Medulla oblongata (tissue), 1 donor: ENCODE results near the gene SLC2A11.
"Not testable (repeated sequence)": the region's sequence is repeated elsewhere in the genome, so short reads cannot be mapped to it uniquely, and the experiment has no call there.

Experiments
- DNase-seq: peaks from one replicate; pipeline ENCODE4 v3.0.0-alpha.2; 2015; ENCODE audit errors: extremely low spot score

SLC2A11 gene

DNA sequence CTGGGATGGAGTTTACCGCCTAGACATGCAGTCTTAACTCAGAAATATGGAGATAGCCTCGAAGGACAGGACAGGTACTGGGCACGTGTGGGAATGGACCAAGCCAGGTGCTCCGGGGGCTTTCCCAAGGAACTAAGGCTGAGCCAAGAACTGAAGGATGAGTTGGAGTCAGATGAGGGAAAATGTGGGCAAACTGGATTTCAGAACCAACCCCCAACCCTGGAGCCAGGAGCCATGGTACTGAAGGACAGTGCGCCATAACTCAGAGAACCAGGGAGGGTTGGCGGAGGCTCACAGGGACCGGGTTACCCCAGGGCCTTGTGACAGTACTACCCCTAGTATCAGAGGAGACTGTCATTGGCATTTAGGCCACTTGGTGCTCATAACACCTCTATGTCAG is 34.1 kb downstream of the SLC2A11 start:
- no peak for DNase-seq

DNA sequence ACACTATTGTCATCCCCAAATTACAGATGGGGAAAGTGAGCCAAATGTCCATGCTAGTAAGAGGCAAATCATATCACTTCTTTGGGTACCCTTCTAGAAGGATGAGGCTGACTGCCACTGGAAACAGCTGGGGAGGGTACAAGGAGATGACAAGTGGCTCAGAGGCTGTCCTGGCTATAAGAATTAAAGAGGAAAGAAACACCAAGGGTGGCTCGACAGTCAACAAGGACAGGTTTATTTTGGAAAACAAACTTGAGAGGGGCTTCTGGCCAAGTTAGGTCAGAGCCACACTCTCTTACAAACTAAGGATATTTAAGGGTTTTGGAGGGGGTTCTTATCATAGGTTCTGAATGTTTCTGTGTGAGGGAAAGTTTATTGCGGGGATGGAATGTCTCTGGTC is 34.5 kb downstream of the SLC2A11 start:
- DNase-seq: no peak

DNA sequence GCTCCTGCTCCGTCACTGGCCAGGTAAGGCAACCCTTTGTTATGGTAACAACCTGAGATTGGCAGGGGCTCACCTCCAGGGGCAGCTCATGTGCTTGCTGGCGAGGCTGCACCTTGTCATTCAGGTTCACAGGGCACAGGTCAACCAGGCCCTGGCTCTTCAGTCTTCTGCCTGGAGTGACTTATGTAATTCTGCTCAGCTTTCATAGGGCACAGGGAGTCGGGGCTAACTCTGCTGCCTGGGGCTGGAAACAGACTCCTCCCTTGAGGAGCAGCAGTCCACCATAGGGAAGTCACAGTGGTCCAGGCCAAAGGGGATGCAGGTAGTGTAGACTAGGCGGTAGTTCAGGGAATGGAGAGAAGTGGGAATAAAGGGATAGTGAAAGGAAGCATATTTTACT is 35.0 kb downstream of the SLC2A11 start:
- DNase-seq: no peak

DNA sequence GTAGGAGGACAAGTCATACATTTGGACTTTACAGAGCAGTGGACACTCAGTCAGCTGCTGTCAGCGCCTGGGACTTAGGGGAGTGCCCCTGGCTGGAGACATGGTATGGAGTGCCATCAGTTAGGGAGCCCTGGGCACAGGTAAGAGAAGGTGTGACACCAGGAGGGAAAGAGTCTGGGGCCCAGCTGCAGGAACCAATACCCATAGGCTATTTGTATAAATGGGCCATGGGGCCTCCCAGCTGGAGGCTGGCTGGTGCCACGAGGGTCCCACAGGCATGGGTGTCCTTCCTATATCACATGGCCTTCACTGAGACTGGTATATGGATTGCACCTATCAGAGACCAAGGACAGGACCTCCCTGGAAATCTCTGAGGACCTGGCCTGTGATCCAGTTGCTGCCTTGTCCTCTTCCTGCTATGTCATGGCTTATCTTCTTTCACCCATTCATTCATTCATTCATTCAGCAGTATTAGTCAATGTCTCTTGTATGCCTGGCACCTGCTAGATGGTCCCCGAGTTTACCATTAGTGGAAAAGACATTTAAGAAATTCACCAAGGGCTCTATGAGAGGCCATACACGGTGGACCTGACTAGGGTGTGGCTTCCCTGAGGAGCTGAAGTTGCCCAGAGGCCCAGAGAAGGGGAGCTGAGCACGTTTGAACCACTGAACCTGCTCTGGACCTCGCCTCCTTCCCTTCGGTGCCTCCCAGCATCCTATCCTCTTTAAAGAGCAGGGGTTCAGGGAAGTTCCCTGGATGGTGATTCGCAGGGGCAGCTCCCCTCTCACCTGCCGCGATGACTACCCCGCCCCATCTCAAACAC is 35.7 kb downstream of the SLC2A11 start:
- no peak for DNase-seq

DNA sequence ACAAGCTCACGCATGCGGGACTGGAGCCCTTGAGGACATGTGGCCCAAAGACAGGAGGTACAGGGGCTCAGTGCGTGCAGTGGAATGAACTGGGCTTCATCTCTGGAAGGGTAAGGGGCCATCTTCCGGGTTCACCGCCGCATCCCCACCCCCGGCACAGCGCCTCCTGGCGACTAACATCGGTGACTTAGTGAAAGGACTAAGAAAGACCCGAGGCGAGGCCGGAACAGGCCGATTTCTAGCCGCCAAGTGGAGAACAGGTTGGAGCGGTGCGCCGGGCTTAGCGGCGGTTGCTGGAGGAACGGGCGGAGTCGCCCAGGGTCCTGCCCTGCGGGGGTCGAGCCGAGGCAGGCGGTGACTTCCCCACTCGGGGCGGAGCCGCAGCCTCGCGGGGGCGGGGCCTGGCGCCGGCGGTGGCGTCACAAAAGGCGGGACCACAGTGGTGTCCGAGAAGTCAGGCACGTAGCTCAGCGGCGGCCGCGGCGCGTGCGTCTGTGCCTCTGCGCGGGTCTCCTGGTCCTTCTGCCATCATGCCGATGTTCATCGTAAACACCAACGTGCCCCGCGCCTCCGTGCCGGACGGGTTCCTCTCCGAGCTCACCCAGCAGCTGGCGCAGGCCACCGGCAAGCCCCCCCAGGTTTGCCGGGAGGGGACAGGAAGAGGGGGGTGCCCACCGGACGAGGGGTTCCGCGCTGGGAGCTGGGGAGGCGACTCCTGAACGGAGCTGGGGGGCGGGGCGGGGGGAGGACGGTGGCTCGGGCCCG is 36.5 kb downstream of the SLC2A11 start, which contains the start of gene MIF:
TSS of gene MIF (plus strand) at position 439 of the 765 bp plus-strand sequence. CDS start at position 531, 92 bp downstream.
- peak; percentile 94 for DNase-seq

DNA sequence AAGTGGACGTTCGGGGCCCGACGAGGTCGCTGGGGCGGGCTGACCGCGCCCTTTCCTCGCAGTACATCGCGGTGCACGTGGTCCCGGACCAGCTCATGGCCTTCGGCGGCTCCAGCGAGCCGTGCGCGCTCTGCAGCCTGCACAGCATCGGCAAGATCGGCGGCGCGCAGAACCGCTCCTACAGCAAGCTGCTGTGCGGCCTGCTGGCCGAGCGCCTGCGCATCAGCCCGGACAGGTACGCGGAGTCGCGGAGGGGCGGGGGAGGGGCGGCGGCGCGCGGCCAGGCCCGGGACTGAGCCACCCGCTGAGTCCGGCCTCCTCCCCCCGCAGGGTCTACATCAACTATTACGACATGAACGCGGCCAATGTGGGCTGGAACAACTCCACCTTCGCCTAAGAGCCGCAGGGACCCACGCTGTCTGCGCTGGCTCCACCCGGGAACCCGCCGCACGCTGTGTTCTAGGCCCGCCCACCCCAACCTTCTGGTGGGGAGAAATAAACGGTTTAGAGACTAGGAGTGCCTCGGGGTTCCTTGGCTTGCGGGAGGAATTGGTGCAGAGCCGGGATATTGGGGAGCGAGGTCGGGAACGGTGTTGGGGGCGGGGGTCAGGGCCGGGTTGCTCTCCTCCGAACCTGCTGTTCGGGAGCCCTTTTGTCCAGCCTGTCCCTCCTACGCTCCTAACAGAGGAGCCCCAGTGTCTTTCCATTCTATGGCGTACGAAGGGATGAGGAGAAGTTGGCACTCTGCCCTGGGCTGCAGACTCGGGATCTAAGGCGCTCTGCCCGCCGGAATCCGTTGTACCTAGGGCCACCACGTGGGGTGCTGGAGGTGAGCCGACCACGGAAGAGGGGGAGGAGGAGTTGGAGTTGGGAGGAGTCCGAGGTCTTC is 37.3 kb downstream of the SLC2A11 start:
- peak; percentile 53 for DNase-seq

DNA sequence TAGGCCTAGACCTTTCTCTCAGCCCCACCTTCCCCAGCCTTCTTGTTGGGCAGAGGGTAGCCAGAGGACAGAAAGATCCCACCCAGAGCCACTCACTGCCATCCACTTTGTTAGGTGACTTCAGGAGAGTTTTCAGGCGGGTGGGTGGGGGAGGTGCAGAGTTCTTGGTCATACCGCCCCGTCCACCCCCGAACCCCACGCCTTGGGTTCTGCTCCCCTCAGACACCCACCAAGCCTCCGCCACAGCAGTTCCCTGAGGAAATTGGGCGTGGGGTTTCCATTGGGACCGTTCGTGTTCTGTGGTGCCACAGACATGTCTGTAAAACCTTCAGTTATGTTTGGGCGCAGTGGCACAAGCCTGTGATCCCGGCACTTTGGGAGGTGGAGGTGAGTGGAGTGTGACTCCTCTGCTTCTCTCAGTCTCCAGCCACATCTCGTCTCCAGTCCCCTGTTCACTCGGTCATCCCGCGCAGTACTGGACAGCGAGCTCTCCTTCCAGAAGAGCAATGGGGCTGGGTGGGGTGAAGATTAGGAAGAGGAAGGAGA is 38.0 kb downstream of the SLC2A11 start:
- DNase-seq: no peak

DNA sequence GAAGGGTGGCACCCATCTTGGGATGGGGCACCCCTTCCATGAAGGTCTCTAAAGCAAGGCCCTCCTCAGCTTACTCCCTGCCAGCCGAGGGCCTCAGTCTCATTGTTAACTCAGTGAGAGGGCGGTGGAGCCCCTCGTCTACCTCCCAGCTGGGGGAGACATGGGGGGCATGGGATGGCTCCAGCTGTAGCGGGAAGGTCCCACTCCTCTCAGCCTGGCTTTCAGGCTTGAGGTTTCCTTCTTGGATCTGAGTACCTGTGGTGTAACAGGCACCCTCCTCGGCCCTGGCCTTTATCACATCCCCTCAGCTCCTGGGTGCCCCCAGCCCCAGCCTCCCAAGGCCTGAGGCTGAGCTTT is 38.5 kb downstream of the SLC2A11 start:
- DNase-seq: no peak

DNA sequence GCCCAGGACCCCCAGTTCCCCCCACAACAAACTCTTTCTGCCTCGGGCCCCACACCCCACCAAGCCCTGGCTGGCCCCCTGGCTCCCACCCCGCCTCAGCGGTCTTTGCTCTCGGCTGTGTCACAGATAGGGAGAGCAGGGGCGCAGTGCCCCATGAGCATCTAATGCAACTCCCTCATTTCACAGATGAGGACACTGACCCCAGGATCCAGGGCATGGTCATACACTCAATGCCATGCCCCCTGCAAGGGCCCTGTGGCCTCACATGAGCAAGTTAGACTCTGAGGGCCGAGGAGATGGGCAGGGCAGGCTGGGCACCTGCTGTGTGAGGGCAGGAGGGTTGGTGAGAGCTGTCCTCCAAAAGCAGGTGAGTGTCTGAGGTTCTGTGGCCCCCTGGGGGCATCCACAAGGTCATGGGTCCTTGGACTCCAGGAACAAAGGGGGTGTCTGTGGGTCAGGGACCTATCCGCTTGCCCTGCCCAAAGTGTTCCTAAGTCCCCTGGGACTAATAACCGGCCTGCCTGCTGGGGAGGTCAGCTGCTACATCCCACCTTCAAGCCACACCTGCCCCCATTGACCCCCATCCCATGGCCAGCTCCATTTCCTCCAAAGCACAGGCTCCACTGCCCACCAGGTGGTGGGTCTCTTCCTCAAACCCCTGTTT is 39.0 kb downstream of the SLC2A11 start:
- DNase-seq: no peak

DNA sequence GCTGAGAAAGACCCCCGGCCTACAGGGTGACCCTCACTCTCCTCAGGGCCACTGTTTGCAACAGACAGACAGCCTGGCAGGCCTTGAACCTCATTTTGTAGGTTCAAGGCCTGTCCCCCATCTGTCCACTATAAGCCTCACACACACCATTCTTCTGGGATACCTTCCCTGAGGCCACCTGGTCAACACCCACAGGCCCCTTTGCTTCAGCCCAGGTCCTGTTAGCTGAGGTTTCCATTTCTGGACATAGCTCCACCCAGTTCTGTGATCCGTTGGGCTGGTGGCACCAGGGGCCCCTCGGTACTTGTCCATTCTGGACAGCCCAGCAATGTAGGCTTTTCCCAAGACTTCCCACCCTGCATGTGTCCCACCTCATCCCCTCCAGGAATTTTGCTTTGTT is 39.6 kb downstream of the SLC2A11 start:
- DNase-seq: no peak

DNA sequence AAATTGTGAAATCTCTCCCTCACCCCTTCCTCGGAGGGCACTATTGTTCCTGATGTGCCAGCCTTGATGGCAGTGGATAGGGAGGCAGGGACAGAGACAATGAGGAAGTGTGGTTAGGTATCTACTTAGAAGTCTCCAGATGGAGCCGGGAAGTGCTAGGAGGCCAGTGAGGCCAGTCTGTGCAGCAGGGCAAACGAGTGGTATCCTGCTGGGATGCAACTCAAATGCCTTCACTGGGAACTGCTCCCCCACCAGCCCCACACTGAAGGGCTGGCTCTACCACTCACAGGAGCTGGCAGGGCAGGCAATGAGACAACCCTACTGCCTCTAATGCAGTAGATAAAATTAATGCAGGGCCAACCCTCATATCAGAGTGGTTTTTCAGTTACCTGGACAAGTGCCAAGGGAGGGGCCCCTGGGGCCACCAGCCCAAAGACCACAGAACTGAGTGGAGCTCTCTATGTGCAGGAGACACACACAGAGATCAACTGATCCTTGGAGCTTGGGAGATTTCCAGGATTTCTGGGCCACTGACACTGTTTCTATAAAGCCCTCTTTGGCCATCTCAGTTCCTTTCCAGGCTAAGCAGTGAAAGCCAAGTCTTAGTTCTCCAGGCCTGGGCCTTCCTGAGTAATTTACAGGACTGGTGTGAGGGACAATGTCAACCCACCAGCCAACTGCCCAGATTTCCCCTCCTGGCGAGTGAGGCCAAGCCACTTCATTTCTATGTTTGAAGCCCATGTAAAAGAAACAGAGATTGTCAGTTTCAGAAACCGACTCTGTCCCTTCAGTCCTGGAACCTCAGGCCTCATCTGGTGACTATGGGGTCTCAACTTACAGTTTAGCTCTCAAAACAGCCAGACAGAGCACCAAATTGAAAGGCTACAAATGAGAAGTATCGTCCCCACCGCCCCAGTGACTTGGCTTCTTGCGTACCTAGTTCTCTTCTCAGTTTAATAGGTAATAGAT is 40.6 kb downstream of the SLC2A11 start:
- peak; percentile 70 for DNase-seq

DNA sequence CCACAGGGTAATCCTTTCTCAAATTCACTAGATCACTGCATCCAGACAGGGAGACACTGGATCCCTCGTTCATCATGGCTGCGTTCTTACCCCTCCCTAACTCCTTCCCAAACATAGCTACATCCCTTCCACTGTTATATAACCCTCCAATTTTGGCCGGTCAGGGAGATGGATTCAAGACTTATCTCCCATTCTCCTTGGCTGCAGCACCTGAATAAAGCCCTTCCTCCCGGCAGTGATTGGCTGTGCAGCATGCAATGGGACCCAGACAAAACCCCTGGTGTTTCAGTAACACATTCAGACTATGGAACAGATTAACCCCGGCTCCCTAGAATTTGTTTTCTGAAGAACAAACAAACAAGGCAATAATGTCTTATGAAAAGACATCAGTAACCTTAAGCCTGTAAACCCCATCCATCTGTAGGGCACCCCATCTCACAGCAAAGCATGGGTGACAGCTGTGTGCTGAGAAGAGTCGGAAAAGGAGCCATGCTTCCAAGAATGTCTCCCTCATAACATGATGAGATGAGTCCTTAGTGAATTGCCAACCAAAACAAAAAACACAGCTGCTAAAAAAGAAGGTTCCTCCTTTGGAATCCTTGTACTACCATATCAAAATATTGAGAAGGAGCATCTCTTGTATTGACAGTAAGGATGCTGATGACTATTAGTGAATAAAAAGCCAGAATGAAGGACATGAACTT is 41.5 kb downstream of the SLC2A11 start:
- no peak for DNase-seq

DNA sequence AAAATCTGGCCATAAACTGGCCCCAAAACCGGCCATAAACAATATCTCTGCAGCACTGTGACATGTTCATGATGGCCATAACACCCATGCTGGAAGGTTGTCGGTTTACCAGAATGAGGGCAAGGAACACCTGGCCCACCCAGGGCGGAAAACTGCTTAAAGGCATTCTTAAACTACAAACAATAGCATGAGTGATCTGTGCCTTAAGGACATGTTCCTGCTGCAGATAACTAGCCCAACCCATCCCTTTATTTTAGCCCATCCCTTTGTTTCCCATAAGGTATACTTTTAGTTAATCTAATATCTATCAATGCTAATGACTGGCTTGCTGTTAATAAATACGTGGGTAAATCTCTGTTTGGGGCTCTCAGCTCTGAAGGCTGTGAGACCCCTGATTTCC is 42.6 kb downstream of the SLC2A11 start:
- not testable (repeated sequence) for DNase-seq

DNA sequence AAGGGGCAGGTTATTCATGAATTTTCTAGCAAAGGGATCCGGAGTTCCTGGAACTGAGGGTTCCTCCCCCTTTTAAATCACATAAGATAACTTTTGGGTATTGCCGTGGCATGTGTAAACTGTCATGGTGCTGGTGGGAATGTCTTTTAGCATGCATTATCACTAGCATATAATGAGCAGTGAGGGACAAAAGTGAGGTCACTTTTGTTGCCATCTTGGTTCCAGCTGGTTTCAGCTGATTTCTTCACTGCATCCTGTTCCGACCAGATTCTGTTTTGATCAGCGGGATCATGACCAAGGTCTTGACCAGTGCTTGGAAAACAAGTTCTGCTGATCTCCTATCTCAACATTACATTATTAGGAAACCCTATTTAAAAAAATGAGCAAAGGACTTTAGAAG is 43.9 kb downstream of the SLC2A11 start:
- DNase-seq: no peak

DNA sequence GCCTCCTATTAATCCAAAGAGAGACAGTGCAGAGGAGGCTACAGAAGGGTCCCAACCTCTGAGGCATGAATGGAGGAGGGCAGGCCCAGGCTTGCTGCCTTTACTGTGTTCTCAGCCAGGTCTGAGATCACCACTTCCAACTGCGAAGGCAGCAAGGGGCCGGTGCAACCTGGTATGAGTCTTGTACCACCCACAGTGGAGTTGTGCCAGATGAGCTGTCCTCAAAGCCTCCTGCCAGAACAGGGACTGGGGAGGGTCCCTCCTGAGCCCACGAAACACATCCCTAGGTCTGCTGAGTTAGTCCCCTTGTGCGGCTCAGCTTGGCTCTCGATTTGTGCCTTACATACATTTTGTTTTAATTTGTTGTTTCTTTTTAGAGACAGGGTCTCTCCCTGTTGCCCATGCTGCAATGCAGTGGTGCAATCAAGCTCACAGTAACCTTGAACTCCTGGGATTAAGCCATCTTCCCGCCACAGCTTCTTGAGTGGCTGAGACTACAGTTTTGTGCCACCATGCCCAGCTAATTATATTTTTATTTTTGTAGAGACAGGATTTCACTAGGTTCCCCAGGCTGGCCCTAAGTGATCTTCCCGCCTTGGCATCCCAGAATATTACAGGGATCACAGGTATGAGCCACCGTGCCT is 45.8 kb downstream of the SLC2A11 start:
- no peak for DNase-seq

DNA sequence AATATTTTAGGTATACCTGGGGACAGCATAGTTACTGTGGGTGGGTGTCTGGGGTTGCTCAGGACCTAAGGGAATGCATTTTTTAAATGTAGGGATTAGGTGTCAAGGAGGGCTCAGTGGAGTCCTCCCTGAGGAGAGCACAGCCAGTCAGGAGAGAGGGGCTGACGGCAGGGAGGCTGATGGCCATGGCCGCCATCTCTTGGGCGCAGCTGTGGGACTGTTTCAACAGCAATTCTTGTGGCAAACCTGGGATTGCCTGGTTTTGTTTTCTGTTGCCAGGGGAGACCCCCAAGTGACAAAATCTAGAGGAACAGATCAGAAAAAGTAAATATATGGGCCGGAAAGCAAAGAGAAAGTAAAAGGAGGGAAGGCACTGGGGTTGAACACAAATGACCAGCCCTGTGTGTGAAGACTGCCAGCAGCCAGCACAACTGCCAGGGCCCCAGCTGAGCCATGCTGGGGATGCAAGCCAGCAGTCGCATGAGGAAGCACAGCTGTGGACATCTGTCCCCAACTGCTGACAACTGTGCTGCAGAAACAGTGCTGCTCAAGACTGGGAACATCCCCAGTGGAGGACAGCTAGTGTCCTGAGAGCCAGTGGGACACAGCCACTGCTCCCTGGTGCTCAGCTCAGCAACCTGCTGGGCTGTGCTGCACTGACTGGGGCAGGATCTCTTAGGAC is 47.0 kb downstream of the SLC2A11 start:
- DNase-seq: peak; percentile 81

DNA sequence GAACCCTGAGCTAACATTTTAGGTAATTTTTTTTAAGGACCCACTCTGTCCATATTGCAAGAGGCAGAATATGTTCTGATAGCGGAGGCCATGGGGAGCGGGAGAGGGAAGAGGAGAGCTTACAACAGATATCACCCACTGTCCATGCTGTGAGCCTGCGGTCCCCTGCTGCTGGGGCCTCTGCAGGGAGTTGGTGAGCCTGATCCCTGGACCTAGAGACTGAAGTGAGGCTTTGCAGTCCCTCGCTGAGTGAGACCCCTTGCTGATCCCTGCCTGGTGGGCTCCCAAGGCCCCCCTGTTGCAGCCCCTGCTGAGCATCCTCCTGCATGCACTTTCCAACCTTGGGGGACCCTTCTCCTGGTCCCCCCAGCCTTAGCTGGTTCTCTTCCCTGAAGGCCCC is 49.0 kb downstream of the SLC2A11 start:
- no peak for DNase-seq

DNA sequence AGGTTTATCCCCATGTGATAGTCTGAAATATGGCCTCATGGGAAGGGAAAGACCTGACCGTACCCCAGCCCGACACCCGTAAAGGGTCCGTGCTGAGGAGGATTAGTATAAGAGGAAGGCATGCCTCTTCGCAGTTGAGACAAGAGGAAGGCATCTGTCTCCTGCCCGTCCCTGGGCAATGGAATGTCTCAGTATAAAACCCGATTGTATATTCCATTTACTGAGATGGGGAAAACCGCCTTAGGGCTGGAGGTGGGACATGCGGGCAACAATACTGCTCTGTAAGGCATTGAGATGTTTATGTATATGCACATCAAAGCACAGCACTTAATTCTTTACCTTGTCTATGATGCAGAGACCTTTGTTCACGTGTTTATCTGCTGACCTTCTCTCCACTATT is 49.7 kb downstream of the SLC2A11 start:
- not testable (repeated sequence) for DNase-seq
